SK-N-SH treated with all-trans-retinoic acid at 6 μM for 48 hours (cell line): ENCODE measurements around the gene ANGPT4.

Experiments used
- ATAC-seq: fragments of 200-7000 bp; cut with Tn5 transposase; 3 replicates; pipeline ENCODE4 v1.9.1; 2020; ENCODE audit warnings: mild to moderate bottlenecking, moderate library complexity
- ARNTL ChIP-seq: fragments of 450-650 bp; formaldehyde crosslinking; IDR thresholded peaks from 2 replicates; pipeline ENCODE4 v1.5.0; 2020; ENCODE audit warnings: low read depth, mild to moderate bottlenecking, moderate library complexity, borderline replicate concordance
- BACH2 ChIP-seq: fragments of 250-450 bp; sonication (Bioruptor Pico); IDR thresholded peaks from 2 replicates; pipeline ENCODE4 v1.9.0; 2021; ENCODE audit warnings: mild to moderate bottlenecking, borderline replicate concordance
- CSDC2 ChIP-seq: fragments of 250-450 bp; sonication (Bioruptor Pico); IDR thresholded peaks from 2 replicates; pipeline ENCODE4 v1.5.0; 2020; ENCODE audit warnings: mild to moderate bottlenecking, moderate library complexity
- ISL1 ChIP-seq: fragments of 250-450 bp; sonication (Bioruptor Pico); IDR thresholded peaks from 2 replicates; pipeline ENCODE4 v2.1.2; 2022; ENCODE audit warnings: mild to moderate bottlenecking, moderate library complexity
- OSR1 ChIP-seq: fragments of 250-450 bp; sonication (Bioruptor Pico); IDR thresholded peaks from 2 replicates; pipeline ENCODE4 v1.8.0; 2022; ENCODE audit warnings: moderate library complexity, mild to moderate bottlenecking, inconsistent platforms
- PPARA ChIP-seq: fragments of 250-450 bp; sonication (Bioruptor Pico); IDR thresholded peaks from 2 replicates; pipeline ENCODE4 v1.5.0; 2020; ENCODE audit warnings: mild to moderate bottlenecking, borderline replicate concordance
- TOX ChIP-seq: fragments of 250-450 bp; sonication (Bioruptor Pico); IDR thresholded peaks from 2 replicates; pipeline ENCODE4 v1.8.0; 2021; ENCODE audit warnings: mild to moderate bottlenecking, moderate library complexity, borderline replicate concordance
- ZC3H10 ChIP-seq: fragments of 250-450 bp; sonication (Bioruptor Pico); IDR thresholded peaks from 2 replicates; pipeline ENCODE4 v1.5.1; 2021; ENCODE audit warnings: mild to moderate bottlenecking, moderate library complexity
- ZFP3 ChIP-seq: fragments of 250-450 bp; sonication (Bioruptor Pico); IDR thresholded peaks from 2 replicates; pipeline ENCODE4 v1.5.0; 2020; ENCODE audit warnings: mild to moderate bottlenecking, moderate library complexity
- ZFP30 ChIP-seq: fragments of 450-650 bp; formaldehyde crosslinking; IDR thresholded peaks from 2 replicates; pipeline ENCODE4 v1.5.0; 2022; ENCODE audit warnings: mild to moderate bottlenecking, moderate library complexity
- ZNF565 ChIP-seq: fragments of 450-650 bp; formaldehyde crosslinking; conservative IDR thresholded peaks from 2 replicates; pipeline ENCODE4 v1.5.0; 2020; ENCODE audit warnings: low read depth, mild to moderate bottlenecking, moderate library complexity
- ZNF8 ChIP-seq: fragments of 450-650 bp; formaldehyde crosslinking; IDR thresholded peaks from 2 replicates; pipeline ENCODE4 v1.5.0; 2020; ENCODE audit warnings: mild to moderate bottlenecking, moderate library complexity
- TF ChIP-seq, protein P1 (sequence below): fragments of 250-450 bp; sonication (Bioruptor Pico); IDR thresholded peaks from 2 replicates; pipeline ENCODE4 v1.8.0; 2020; ENCODE audit warnings: mild to moderate bottlenecking, moderate library complexity, borderline replicate concordance
- TF ChIP-seq, protein P2 (sequence below): fragments of 250-450 bp; sonication (Bioruptor Pico); IDR thresholded peaks from 2 replicates; pipeline ENCODE4 v1.8.0; 2021; ENCODE audit warnings: low read depth, mild to moderate bottlenecking, moderate library complexity, borderline replicate concordance
- TF ChIP-seq, protein P3 (sequence below): fragments of 250-450 bp; sonication (Bioruptor Pico); IDR thresholded peaks from 2 replicates; pipeline ENCODE4 v1.5.1; 2021; ENCODE audit warnings: mild to moderate bottlenecking, moderate library complexity
- TF ChIP-seq, protein P4 (sequence below): fragments of 250-450 bp; sonication (Bioruptor Pico); IDR thresholded peaks from 2 replicates; pipeline ENCODE4 v1.5.1; 2020; ENCODE audit warnings: low read depth, mild to moderate bottlenecking, moderate library complexity

The ANGPT4 gene

DNA sequence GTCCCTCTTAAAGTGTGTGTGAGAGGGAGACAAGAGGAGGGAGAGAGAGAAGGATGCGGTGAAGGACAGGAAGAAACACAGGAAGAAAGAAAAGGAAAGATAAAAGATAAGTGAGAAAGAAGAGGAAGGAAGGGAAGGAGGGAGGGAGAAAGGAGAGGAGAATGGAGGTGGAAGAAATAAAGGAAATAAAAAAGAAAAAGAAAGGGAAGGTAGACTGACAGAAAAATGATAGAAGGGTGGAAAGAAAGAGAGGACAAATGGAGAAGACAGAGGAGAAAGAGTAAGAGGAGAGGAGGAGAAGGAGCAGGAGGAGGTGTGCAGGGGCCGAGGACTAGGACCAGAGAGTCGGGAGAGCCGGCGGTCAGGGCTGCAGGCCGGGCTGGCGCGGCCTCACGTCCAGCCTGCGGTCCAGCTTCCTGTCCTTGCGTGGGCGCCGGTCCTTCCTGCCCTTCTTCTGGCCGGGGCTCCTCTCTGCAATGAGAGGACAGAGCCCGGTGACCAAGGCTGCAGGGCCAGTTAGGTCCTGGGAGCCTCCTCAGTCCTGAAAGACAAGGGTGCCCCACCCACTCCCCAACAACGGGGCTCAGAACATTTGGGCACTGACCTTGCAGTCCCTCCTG is 44.0 kb upstream of the ANGPT4 start (continued):
- TF ChIP-seq, protein P1, sequence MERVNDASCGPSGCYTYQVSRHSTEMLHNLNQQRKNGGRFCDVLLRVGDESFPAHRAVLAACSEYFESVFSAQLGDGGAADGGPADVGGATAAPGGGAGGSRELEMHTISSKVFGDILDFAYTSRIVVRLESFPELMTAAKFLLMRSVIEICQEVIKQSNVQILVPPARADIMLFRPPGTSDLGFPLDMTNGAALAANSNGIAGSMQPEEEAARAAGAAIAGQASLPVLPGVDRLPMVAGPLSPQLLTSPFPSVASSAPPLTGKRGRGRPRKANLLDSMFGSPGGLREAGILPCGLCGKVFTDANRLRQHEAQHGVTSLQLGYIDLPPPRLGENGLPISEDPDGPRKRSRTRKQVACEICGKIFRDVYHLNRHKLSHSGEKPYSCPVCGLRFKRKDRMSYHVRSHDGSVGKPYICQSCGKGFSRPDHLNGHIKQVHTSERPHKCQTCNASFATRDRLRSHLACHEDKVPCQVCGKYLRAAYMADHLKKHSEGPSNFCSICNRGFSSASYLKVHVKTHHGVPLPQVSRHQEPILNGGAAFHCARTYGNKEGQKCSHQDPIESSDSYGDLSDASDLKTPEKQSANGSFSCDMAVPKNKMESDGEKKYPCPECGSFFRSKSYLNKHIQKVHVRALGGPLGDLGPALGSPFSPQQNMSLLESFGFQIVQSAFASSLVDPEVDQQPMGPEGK (CRISPR knock-in tag), result no peak

DNA sequence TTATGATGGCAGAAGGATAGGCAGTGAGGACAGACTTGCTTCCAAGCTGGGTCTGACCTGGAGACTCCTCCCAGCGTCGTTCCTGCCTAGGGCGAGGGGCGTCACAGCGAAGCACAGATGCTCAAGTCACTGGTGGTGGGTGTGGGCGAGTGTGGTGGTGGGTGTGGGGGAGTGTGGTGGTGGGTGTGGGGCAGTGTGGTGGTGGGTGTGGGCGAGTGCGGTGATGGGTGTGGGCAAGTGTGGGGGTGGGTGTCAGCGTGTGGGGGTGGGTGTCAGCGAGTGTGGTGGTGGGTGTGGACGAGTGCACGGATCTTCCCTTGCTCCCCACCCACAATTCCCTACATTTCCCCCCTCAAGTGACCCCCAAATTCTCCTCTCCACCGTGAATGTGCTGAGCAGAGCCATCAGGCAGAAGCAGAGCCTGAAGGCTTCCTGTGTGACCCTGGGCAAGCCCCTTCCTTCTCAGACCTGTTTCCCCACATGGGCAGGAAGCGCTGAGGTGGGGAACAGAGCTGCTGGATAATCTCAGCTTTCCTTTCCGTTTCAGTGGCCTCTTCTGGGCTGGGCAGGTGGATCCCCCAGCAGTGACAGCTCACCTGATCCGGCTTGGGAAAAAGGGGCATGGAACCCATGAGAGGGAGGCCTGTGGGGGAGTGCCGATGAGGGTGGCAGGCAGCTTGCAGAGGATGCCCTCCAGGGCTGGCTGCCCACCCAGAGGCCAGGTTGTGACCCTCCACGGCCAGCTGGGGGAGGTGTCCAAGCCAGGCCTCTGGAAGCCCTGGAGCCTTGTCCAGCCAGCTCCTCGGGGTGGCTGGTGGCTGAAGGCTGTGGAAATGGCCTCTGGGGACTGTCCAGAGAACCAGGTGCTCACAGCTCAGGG is 43.0 kb upstream of the ANGPT4 start:
- no peak for ATAC-seq
- TF ChIP-seq ZFP30 (CRISPR knock-in tag) (no peak), ZFP3 (CRISPR knock-in tag) (no peak), ISL1 (CRISPR knock-in tag) (no peak), ZC3H10 (CRISPR knock-in tag) (no peak), ARNTL (CRISPR knock-in tag) (no peak), OSR1 (CRISPR knock-in tag) (no peak), ZNF8 (CRISPR knock-in tag) (no peak), PPARA (CRISPR knock-in tag) (no peak)
- TF ChIP-seq, protein P2, sequence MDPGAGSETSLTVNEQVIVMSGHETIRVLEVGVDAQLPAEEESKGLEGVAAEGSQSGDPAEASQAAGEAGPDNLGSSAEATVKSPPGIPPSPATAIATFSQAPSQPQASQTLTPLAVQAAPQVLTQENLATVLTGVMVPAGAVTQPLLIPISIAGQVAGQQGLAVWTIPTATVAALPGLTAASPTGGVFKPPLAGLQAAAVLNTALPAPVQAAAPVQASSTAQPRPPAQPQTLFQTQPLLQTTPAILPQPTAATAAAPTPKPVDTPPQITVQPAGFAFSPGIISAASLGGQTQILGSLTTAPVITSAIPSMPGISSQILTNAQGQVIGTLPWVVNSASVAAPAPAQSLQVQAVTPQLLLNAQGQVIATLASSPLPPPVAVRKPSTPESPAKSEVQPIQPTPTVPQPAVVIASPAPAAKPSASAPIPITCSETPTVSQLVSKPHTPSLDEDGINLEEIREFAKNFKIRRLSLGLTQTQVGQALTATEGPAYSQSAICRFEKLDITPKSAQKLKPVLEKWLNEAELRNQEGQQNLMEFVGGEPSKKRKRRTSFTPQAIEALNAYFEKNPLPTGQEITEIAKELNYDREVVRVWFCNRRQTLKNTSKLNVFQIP, result no peak
- TF ChIP-seq, protein P3, sequence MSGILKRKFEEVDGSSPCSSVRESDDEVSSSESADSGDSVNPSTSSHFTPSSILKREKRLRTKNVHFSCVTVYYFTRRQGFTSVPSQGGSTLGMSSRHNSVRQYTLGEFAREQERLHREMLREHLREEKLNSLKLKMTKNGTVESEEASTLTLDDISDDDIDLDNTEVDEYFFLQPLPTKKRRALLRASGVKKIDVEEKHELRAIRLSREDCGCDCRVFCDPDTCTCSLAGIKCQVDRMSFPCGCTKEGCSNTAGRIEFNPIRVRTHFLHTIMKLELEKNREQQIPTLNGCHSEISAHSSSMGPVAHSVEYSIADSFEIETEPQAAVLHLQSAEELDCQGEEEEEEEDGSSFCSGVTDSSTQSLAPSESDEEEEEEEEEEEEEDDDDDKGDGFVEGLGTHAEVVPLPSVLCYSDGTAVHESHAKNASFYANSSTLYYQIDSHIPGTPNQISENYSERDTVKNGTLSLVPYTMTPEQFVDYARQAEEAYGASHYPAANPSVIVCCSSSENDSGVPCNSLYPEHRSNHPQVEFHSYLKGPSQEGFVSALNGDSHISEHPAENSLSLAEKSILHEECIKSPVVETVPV (CRISPR knock-in tag), result no peak
- TF ChIP-seq, protein P4, sequence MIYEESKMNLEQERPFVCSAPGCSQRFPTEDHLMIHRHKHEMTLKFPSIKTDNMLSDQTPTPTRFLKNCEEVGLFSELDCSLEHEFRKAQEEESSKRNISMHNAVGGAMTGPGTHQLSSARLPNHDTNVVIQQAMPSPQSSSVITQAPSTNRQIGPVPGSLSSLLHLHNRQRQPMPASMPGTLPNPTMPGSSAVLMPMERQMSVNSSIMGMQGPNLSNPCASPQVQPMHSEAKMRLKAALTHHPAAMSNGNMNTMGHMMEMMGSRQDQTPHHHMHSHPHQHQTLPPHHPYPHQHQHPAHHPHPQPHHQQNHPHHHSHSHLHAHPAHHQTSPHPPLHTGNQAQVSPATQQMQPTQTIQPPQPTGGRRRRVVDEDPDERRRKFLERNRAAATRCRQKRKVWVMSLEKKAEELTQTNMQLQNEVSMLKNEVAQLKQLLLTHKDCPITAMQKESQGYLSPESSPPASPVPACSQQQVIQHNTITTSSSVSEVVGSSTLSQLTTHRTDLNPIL (CRISPR knock-in tag), result no peak

DNA sequence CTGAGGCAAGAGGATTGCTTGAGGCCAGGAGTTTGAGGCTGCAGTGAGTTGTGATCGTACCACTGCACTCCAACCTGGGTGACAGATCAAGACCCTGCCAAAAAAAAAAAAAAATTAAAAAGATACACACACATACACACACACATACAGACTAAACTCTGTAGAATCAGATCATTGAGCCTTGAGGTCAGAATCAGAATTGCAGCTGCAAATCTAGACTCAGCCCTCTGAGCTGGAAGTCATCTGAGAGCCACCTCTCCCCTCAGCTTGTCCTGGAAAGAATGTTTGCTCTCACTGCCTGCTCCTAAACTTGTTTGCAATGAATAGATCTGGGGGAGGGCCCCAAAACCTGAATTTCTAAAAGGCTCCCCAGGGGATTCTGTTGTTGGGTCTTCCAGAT is 41.4 kb upstream of the ANGPT4 start:
- ATAC-seq, result no peak
- TF ChIP-seq BACH2 (CRISPR knock-in tag) (no peak), ZNF8 (CRISPR knock-in tag) (no peak), ARNTL (CRISPR knock-in tag) (no peak), TOX (CRISPR knock-in tag) (no peak), CSDC2 (no peak), ZNF565 (CRISPR knock-in tag) (no peak), OSR1 (CRISPR knock-in tag) (no peak), PPARA (CRISPR knock-in tag) (no peak)
- TF ChIP-seq, protein P2, result no peak
- TF ChIP-seq, protein P3 (CRISPR knock-in tag), result no peak
- TF ChIP-seq, protein P1 (CRISPR knock-in tag), result no peak
